HCT116 (cell line): ENCODE data around the gene PDC. TPM values are rescaled to one million over a fixed set of nuclear protein-coding genes. Genes with fewer than 3 reads are reported as not detected.

ENCODE experiments used
- ATAC-seq: fragments of 200-7000 bp; cut with Tn5 transposase; 2 replicates; pipeline ENCODE4 v1.9.1; 2020; ENCODE audit warnings: mild to moderate bottlenecking, moderate library complexity
- BruUV-seq: library from RNA; stranded (reverse); fragments of 400-500 nt; replicated peaks from 2 replicates; lab custom pipeline; 2021; lab: Mats Ljungman, UMichigan
- CTCF ChIA-PET: fragments of 300-600 bp; sonication (Branson Sonifier 250); formaldehyde crosslinking; loops from one replicate; lab custom pipeline; 2021; ENCODE audit warnings: antibody characterized with exemption; lab: Charles Lee
- POLR2A ChIA-PET: fragments of 300-600, 350-600 bp; sonication (Branson Sonifier 250); formaldehyde crosslinking; loops from one replicate; lab custom pipeline; 2021; ENCODE audit warnings: antibody characterized with exemption; lab: Charles Lee
- RAD21 ChIA-PET, 2 experiments: fragments of 300-600 bp; sonication (Branson Sonifier 250); formaldehyde crosslinking; loops; one replicate each; lab custom pipeline; 2023; ENCODE audit warnings: low total read pairs in 2 of 2; ENCODE audit not compliant: uncharacterized antibody in 2 of 2, unreplicated experiment in 2 of 2, low non-redundant PET in 1 of 2; lab: Charles Lee
- DNase-seq: peaks from one replicate; pipeline ENCODE4 v3.0.0-alpha.2; 2010; ENCODE audit warnings: low read depth, low spot score
- H2AFZ ChIP-seq: fragments of 200-600 bp; shearing (Covaris generic), sonication (generic); 2 replicates; pipeline ENCODE4 v1.6.1; 2017; ENCODE audit warnings: low read depth, mixed run types, mixed read lengths, antibody characterized with exemption, low read length; ENCODE audit not compliant: poor library complexity, severe bottlenecking
- H3K27ac ChIP-seq: 2 replicates; pipeline ENCODE4 v1.5.1; 2012; ENCODE audit warnings: low read depth, low read length
- H3K27me3 ChIP-seq: fragments of 200-600 bp; sonication (generic); 2 replicates; pipeline ENCODE4 v1.6.1; 2016; ENCODE audit warnings: mixed run types, low read length, mixed read lengths; ENCODE audit not compliant: insufficient read depth
- H3K36me3 ChIP-seq, 2 experiments: fragments of 200-500 bp in 1 of 2; fragments of 200-600 bp in 1 of 2; sonication (Bioruptor generic) in 1 of 2; sonication (generic) in 1 of 2; 2 replicates each; pipeline versions ENCODE4 v1.5.1 to v1.6.1; 2014 to 2016; ENCODE audit warnings: low read length in 2 of 2, inconsistent platforms in 1 of 2, mixed read lengths in 1 of 2, mixed run types in 1 of 2; ENCODE audit not compliant: insufficient read depth in 2 of 2, control insufficient read depth in 1 of 2
- H3K4me1 ChIP-seq, 2 experiments: fragments of 200-600 bp in 1 of 2; sonication (generic) in 1 of 2; 2 replicates each; pipeline versions ENCODE4 v1.5.1 to v1.6.1; 2012 to 2017; ENCODE audit warnings: low read length in 2 of 2, inconsistent platforms in 1 of 2, mild to moderate bottlenecking in 1 of 2, mixed read lengths in 1 of 2, mixed run types in 1 of 2, moderate library complexity in 1 of 2; ENCODE audit not compliant: insufficient read depth in 2 of 2, control insufficient read depth in 1 of 2
- H3K4me2 ChIP-seq: fragments of 200-600 bp; sonication (generic); 2 replicates; pipeline ENCODE4 v1.6.1; 2017; ENCODE audit warnings: mixed run types, low read length, mixed read lengths
- H3K4me3 ChIP-seq, 2 experiments: fragments of 200-600 bp in 1 of 2; sonication (generic) in 1 of 2; replicated peaks in 1 of 2; 2 replicates each; pipeline ENCODE4 v1.5.1; 2011 to 2016; ENCODE audit warnings: low read length in 2 of 2, control low read depth in 1 of 2, low read depth in 1 of 2, mild to moderate bottlenecking in 1 of 2, mixed read lengths in 1 of 2, mixed run types in 1 of 2
- H3K79me2 ChIP-seq: fragments of 200-600 bp; sonication (generic); 2 replicates; pipeline ENCODE4 v1.6.1; 2017; ENCODE audit warnings: mild to moderate bottlenecking, mixed run types, low read length, moderate library complexity, mixed read lengths; ENCODE audit not compliant: insufficient read depth
- H3K9ac ChIP-seq: fragments of 200-600 bp; sonication (generic); 2 replicates; pipeline ENCODE4 v1.6.1; 2016; ENCODE audit warnings: low read length, mixed read lengths
- H3K9me2 ChIP-seq: fragments of 200-600 bp; sonication (generic), shearing (Covaris generic); 2 replicates; pipeline ENCODE4 v1.6.1; 2017; ENCODE audit warnings: mixed run types, mild to moderate bottlenecking, moderate library complexity; ENCODE audit not compliant: insufficient read depth
- H3K9me3 ChIP-seq, 2 experiments: fragments of 200-500 bp in 1 of 2; fragments of 200-600 bp in 1 of 2; sonication (Bioruptor generic) in 1 of 2; sonication (generic) in 1 of 2; 2 replicates each; pipeline ENCODE4 v1.6.1; 2014 to 2017; ENCODE audit warnings: low read length in 2 of 2, mixed read lengths in 2 of 2, inconsistent platforms in 1 of 2, low read depth in 1 of 2, mild to moderate bottlenecking in 1 of 2, mixed run types in 1 of 2, moderate library complexity in 1 of 2; ENCODE audit not compliant: control insufficient read depth in 1 of 2, insufficient read depth in 1 of 2
- H4K20me1 ChIP-seq: fragments of 200-600 bp; sonication (generic), shearing (Covaris generic); 2 replicates; pipeline ENCODE4 v1.6.1; 2017; ENCODE audit warnings: mixed run types, mild to moderate bottlenecking, moderate library complexity; ENCODE audit not compliant: insufficient read depth
- ATF3 ChIP-seq: IDR thresholded peaks from 2 replicates; pipeline ENCODE4 v1.6.1; 2012
- CBX3 ChIP-seq: IDR thresholded peaks from 2 replicates; pipeline ENCODE4 v1.6.1; 2012; ENCODE audit warnings: low read depth
- ELF1 ChIP-seq: IDR thresholded peaks from 2 replicates; pipeline ENCODE4 v1.6.1; 2012; ENCODE audit warnings: low read depth, borderline replicate concordance
- FOSL1 ChIP-seq: IDR thresholded peaks from 2 replicates; pipeline ENCODE4 v1.6.1; 2012; ENCODE audit warnings: low read depth
- JUND ChIP-seq: IDR thresholded peaks from 2 replicates; pipeline ENCODE4 v1.6.1; 2012
- MAX ChIP-seq: IDR thresholded peaks from 2 replicates; pipeline ENCODE4 v1.6.1; 2012
- POLR2AphosphoS5 ChIP-seq: IDR thresholded peaks from 2 replicates; pipeline ENCODE4 v1.6.1; 2011; ENCODE audit warnings: mild to moderate bottlenecking, low read depth, low read length, moderate library complexity
- RAD21 ChIP-seq: IDR thresholded peaks from 2 replicates; pipeline ENCODE4 v1.6.1; 2012; ENCODE audit warnings: low read depth, mild to moderate bottlenecking
- SIN3A ChIP-seq: IDR thresholded peaks from 2 replicates; pipeline ENCODE4 v1.6.1; 2012; ENCODE audit warnings: low read depth
- SP1 ChIP-seq: IDR thresholded peaks from 2 replicates; pipeline ENCODE4 v1.6.1; 2012; ENCODE audit warnings: low read depth
- TCF7L2 ChIP-seq: IDR thresholded peaks from 2 replicates; pipeline ENCODE4 v1.7.0; 2011; ENCODE audit warnings: borderline replicate concordance, inconsistent platforms; ENCODE audit not compliant: insufficient read depth, insufficient read length; ENCODE audit errors: extremely low read depth
- intact Hi-C: fragments of 100-400 bp; cut with micrococcal nuclease; formaldehyde crosslinking; loops from 2 replicates; pipeline ENCODE4 v1.10.0; 2022
- total RNA-seq: library from RNA; stranded (reverse); gene quantifications from one replicate; pipeline ENCODE4 v1.2.1, GENCODE V29; 2021; ENCODE audit not compliant: unreplicated experiment

Gene PDC
- total RNA-seq, 1 experiment from 2014 or later: not detected

GRCh38 chr1:186456729-186457255 is 4.1 kb downstream of the PDC start:
- POLR2A ChIA-PET: no interaction called here
- intact Hi-C loops: no loop called here
- no peaks in the 10 kb centered on the region for H3K79me2 ChIP-seq
- DNase-seq (no peak), ATAC-seq (no peak)
- no peak overlapping the region for H3K4me2 ChIP-seq
- no peak overlapping the region for H3K9ac ChIP-seq
- H3K9me3 ChIP-seq: no peaks in the 10 kb centered on the region
- no peaks in the 10 kb centered on the region for H3K9me2 ChIP-seq
- no peak overlapping the region for H3K4me3 ChIP-seq
- TF ChIP-seq CBX3 (no peak), JUND (no peak), TCF7L2 (no peak), SP1 (no peak), ATF3 (no peak), RAD21 (no peak), ELF1 (no peak)
- no peaks in the 10 kb centered on the region for H4K20me1 ChIP-seq
- BruUV-seq: no TSS peak
- no peaks in the 10 kb centered on the region for H3K4me1 ChIP-seq
- H2AFZ ChIP-seq: no peak overlapping the region
- no peaks in the 10 kb centered on the region for H3K36me3 ChIP-seq
- RAD21 ChIA-PET: no interaction called here
- no peak overlapping the region for H3K27ac ChIP-seq
- H3K27me3 ChIP-seq: no peaks in the 10 kb centered on the region
- CTCF ChIA-PET: no interaction called here

GRCh38 chr1:186454981-186455380 is 5.9 kb downstream of the PDC start:
- POLR2A ChIA-PET: no interaction called here

More at GRCh38 chr1:186454981-186455380, 5.9 kb downstream of the PDC start:
- H3K79me2 ChIP-seq: no peaks in the 10 kb centered on the region
- no peaks in the 10 kb centered on the region for H3K9me2 ChIP-seq
- H2AFZ ChIP-seq: no peak overlapping the region
- H3K36me3 ChIP-seq: no peaks in the 10 kb centered on the region
- ChIA-PET CTCF (no interaction called here), RAD21 (no interaction called here)
- no peak overlapping the region for H3K9ac ChIP-seq
- no peaks in the 10 kb centered on the region for H3K9me3 ChIP-seq
- H3K4me2 ChIP-seq: no peak overlapping the region
- no peaks in the 10 kb centered on the region for H3K27me3 ChIP-seq
- no peak for TF ChIP-seq MAX
- no peak for TF ChIP-seq POLR2AphosphoS5
- no peak for TF ChIP-seq FOSL1
- no peak for TF ChIP-seq SIN3A
- TF ChIP-seq ATF3: no peak
- no peak for TF ChIP-seq TCF7L2
- H3K4me1 ChIP-seq: no peaks in the 10 kb centered on the region
- no peak for DNase-seq
- H4K20me1 ChIP-seq: no peaks in the 10 kb centered on the region
- intact Hi-C loops: no loop called here
- ATAC-seq: no peak
- no TSS peak for BruUV-seq
- H3K4me3 ChIP-seq: no peak overlapping the region
- no peak overlapping the region for H3K27ac ChIP-seq
